ENCODE data around the gene GALNT14.

GRCh38 chr2:31138037-31138962, at the start of gene GALNT14:
- TF ChIP-seq, protein P1, sequence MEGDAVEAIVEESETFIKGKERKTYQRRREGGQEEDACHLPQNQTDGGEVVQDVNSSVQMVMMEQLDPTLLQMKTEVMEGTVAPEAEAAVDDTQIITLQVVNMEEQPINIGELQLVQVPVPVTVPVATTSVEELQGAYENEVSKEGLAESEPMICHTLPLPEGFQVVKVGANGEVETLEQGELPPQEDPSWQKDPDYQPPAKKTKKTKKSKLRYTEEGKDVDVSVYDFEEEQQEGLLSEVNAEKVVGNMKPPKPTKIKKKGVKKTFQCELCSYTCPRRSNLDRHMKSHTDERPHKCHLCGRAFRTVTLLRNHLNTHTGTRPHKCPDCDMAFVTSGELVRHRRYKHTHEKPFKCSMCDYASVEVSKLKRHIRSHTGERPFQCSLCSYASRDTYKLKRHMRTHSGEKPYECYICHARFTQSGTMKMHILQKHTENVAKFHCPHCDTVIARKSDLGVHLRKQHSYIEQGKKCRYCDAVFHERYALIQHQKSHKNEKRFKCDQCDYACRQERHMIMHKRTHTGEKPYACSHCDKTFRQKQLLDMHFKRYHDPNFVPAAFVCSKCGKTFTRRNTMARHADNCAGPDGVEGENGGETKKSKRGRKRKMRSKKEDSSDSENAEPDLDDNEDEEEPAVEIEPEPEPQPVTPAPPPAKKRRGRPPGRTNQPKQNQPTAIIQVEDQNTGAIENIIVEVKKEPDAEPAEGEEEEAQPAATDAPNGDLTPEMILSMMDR (IDR thresholded peaks at IDR 0.05; ENCODE audit: low read length): peak; percentile 61
- TF ChIP-seq EZH2 (optimal IDR thresholded peaks at IDR 0.05; ENCODE audit: low read depth, low read length) (no peak), EZH2phosphoT487 (IDR thresholded peaks at IDR 0.05; ENCODE audit: low read length) (no peak)
